Measurements from ENCODE around the gene RNU5D-1. TPM values are rescaled to one million over a fixed set of nuclear protein-coding genes. Genes with fewer than 3 reads are reported as not detected.

The RNU5D-1 gene
- total and polyA plus RNA-seq, 2 of the 13 experiments (the other 11 are each of a cell fraction or from before 2014, with no cell fraction given) = 165 TPM; not detected in 1

- TF ChIP-seq ZXDC (CRISPR knock-in tag; IDR thresholded peaks at IDR 0.05) (0 out of 2 replicates have a peak, but pooled peaks have one; percentile 52), ZBTB38 (CRISPR knock-in tag; IDR thresholded peaks at IDR 0.05) (peak; percentile 43), MBD4 (IDR thresholded peaks at IDR 0.05; ENCODE audit: borderline replicate concordance, low read length) (0 out of 2 replicates have a peak, but pooled peaks have one; percentile 12), TMF1 (CRISPR knock-in tag; IDR thresholded peaks at IDR 0.05; ENCODE audit: low read depth) (no peak), TERF1 (CRISPR knock-in tag; IDR thresholded peaks at IDR 0.05) (no peak), ZBED4 (CRISPR knock-in tag; IDR thresholded peaks at IDR 0.05; ENCODE audit: borderline replicate concordance) (no peak), NFAT5 (CRISPR knock-in tag; IDR thresholded peaks at IDR 0.05) (no peak), CREB3 (CRISPR knock-in tag; IDR thresholded peaks at IDR 0.05) (no peak), YEATS2 (CRISPR knock-in tag; IDR thresholded peaks at IDR 0.05; ENCODE audit: borderline replicate concordance) (no peak), HOXA3 (CRISPR knock-in tag; IDR thresholded peaks at IDR 0.05) (no peak), ZNF362 (CRISPR knock-in tag; IDR thresholded peaks at IDR 0.05; ENCODE audit: borderline replicate concordance) (no peak), ZNF33B (CRISPR knock-in tag; IDR thresholded peaks at IDR 0.05) (no peak), ZNF780A (CRISPR knock-in tag; IDR thresholded peaks at IDR 0.05) (no peak)
Measured at GRCh38 chr1:44780583-44781121, 49.7 kb upstream of the RNU5D-1 start (continued).

Data from HepG2 (cell line).